Right lobe of liver (tissue), 6 donors: Measurements from ENCODE around the gene EPYC. TPM values are rescaled to one million over a fixed set of nuclear protein-coding genes. Genes with fewer than 3 reads are reported as not detected.

Experiments
- ATAC-seq, 4 donors: fragments of 200-7000 bp; cut with Tn5 transposase; one replicate each; pipeline ENCODE4 v1.9.1; 2020; ENCODE audit warnings: mild to moderate bottlenecking in 4 of 4, moderate library complexity in 4 of 4
- DNase-seq, 3 donors: peaks; one replicate each; pipeline ENCODE4 v3.0.0-alpha.2; 2020
- H3K27ac ChIP-seq, 3 donors: fragments of 200-600 bp; one replicate each; pipeline ENCODE4 v1.8.0; 2022
- H3K27me3 ChIP-seq, 2 donors: fragments of 200-600 bp; one replicate each; pipeline ENCODE4 v1.8.0; 2022
- H3K36me3 ChIP-seq, 4 donors: fragments of 200-600 bp; sonication (generic) in 1 of 4; one replicate each; pipeline versions ENCODE4 v1.5.1 to v1.8.0; 2017 to 2022; ENCODE audit warnings: control low read depth in 1 of 4
- H3K4me1 ChIP-seq, 4 donors: fragments of 200-600 bp; sonication (generic) in 1 of 4; one replicate each; pipeline versions ENCODE4 v1.5.1 to v1.8.0; 2017 to 2022; ENCODE audit warnings: control low read depth in 1 of 4
- H3K4me3 ChIP-seq, 3 donors: fragments of 200-600 bp; one replicate each; pipeline ENCODE4 v1.8.0; 2022
- H3K9me3 ChIP-seq, 4 donors: fragments of 200-600 bp; sonication (generic) in 1 of 4; one replicate each; pipeline versions ENCODE4 v1.5.1 to v1.8.0; 2017 to 2022; ENCODE audit warnings: control low read depth in 1 of 4
- CTCF ChIP-seq, 4 donors: fragments of 200-600 bp in 3 of 4; fragments of 450-650 bp in 1 of 4; IDR thresholded peaks; one replicate each; pipeline versions ENCODE4 v1.5.1 to v1.8.0; 2016 to 2022; ENCODE audit warnings: antibody characterized with exemption in 4 of 4, mild to moderate bottlenecking in 2 of 4
- POLR2A ChIP-seq: fragments of 450-650 bp; IDR thresholded peaks from one replicate; pipeline ENCODE4 v1.6.1; 2017; ENCODE audit warnings: antibody characterized with exemption, mild to moderate bottlenecking
- WGBS: methylation state at CpG from one replicate; pipeline ENCODE4 v1.1.6; 2018; ENCODE audit warnings: low coverage, low lambda C conversion rate; ENCODE audit not compliant: insufficient coverage; ENCODE audit errors: missing lambda C conversion rate; 5-methylcytosine and 5-hydroxymethylcytosine counted together
- intact Hi-C, 2 donors: fragments of 100-400 bp; cut with DNase I; formaldehyde crosslinking; loops; one replicate each; pipeline versions ENCODE4 v1.11.2 to v1.14.1; 2022
- total RNA-seq, 6 experiments: library from RNA; depleted of rRNA in 2 of 6; stranded (reverse); fragments of >200 nt in 2 of 6; fragmentation: NEBNext Ultra II Directional in 3 of 6; extraction: Animal tissue kit (Norgen Biotek cat#: 25700) in 3 of 6; gene quantifications; one replicate each; pipeline versions ENCODE4 v1.1.0 to v1.2.4, GENCODE V29; 2016 to 2023
- donor health status: DM: no; HTN: yes; CAD: no.
- donor health status: DM: no; HTN: no; CAD: no.
- donor health status: DM: no; HTN: no; CAD: no.
- donor health status: DM: no; HTN: yes; CAD: no.
- donor health status: DM: no; HTN: yes; CAD: no.

The EPYC gene
- total RNA-seq, 6 experiments from 2014 or later: not detected

GRCh38 chr12:90916516-90916915, 88.3 kb downstream of the EPYC start:
- no peaks in the 10 kb centered on the region for H3K27me3 ChIP-seq
- no peak overlapping the region for H3K4me3 ChIP-seq
- peaks cover 0 to 4% (median under 1%) of the 10 kb centered on the region in 4 donors for H3K4me1 ChIP-seq
- H3K36me3 ChIP-seq: no peaks in the 10 kb centered on the region
- DNase-seq (no peak), ATAC-seq (no peak)
- TF ChIP-seq POLR2A (no peak), CTCF (IDR thresholded peaks at IDR 0.05) (no peak)
- no peaks in the 10 kb centered on the region for H3K9me3 ChIP-seq
- no peak overlapping the region for H3K27ac ChIP-seq
- intact Hi-C loops: no loop called here

- H3K27me3 ChIP-seq: no peaks in the 10 kb centered on the region
- TF ChIP-seq POLR2A (no peak), CTCF (IDR thresholded peaks at IDR 0.05) (no peak)
- WGBS: 93% methylated on average over 2 of the region's 2 CpGs
- no peak overlapping the region for H3K27ac ChIP-seq
- H3K9me3 ChIP-seq: no peaks in the 10 kb centered on the region
- H3K36me3 ChIP-seq: no peaks in the 10 kb centered on the region
- ATAC-seq (no peak), DNase-seq (no peak)
- H3K4me1 ChIP-seq: no peaks in the 10 kb centered on the region
- intact Hi-C loops: no loop called here
- H3K4me3 ChIP-seq: no peak overlapping the region
Measured at GRCh38 chr12:90915353-90915752, 89.4 kb downstream of the EPYC start.

Other genes with a start within 250 kb of the EPYC start
- gene CCER1, start 49.8 kb downstream of the EPYC start, total RNA-seq: not detected
- gene KERA, start 53.1 kb upstream of the EPYC start, total RNA-seq: not detected
- 10 to 100 TPM in 3 of 6 experiments, 1 to 10 TPM in 3; 5.1 to 51.2 (median 10.1) TPM for gene LUM, start 106.5 kb upstream of the EPYC start, total RNA-seq
- 100 to 1,000 TPM in 5 of 6 experiments, 10 to 100 TPM in 1; 82.7 to 235 (median 164) TPM for gene DCN, start 177.8 kb upstream of the EPYC start, total RNA-seq